Fibroblast of mammary gland (primary cell): ENCODE results near the gene NAA11.

Source experiments
- DNase-seq: peaks from one replicate; pipeline ENCODE4 v3.0.0-alpha.2; 2010; ENCODE audit warnings: low read depth
- H3K4me3 ChIP-seq: 2 replicates; pipeline ENCODE4 v1.5.1; 2011; ENCODE audit warnings: low read depth, mild to moderate bottlenecking, low read length, moderate library complexity; ENCODE audit not compliant: control insufficient read depth
- CTCF ChIP-seq: conservative IDR thresholded peaks from 2 replicates; pipeline ENCODE4 v1.5.1; 2011; ENCODE audit warnings: low read depth, low read length, inconsistent platforms; ENCODE audit not compliant: control insufficient read depth, insufficient read depth

Gene NAA11

GRCh38 chr4:79272761-79273160 is 53.1 kb downstream of the NAA11 start:
- no peak for TF ChIP-seq CTCF
- no peak for DNase-seq
- H3K4me3 ChIP-seq = no peak overlapping the region

- H3K4me3 ChIP-seq = no peak overlapping the region
- no peak for TF ChIP-seq CTCF
- no peak for DNase-seq
Observed at GRCh38 chr4:79272126-79272525, 53.7 kb downstream of the NAA11 start.

GRCh38 chr4:79267671-79268070 is 58.2 kb downstream of the NAA11 start:
- no peak for TF ChIP-seq CTCF
- no peak for DNase-seq
- no peak overlapping the region for H3K4me3 ChIP-seq
